Measurements from ENCODE around the gene CDH23. TPM values are rescaled to one million over a fixed set of nuclear protein-coding genes. Genes with fewer than 3 reads are reported as not detected.

Gene CDH23
- total and polyA plus RNA-seq, 9 of the 15 experiments (the other 6 are each of a cell fraction or from before 2014, with no cell fraction given): 0.18 to 1.2 (median 0.47) TPM

DNA sequence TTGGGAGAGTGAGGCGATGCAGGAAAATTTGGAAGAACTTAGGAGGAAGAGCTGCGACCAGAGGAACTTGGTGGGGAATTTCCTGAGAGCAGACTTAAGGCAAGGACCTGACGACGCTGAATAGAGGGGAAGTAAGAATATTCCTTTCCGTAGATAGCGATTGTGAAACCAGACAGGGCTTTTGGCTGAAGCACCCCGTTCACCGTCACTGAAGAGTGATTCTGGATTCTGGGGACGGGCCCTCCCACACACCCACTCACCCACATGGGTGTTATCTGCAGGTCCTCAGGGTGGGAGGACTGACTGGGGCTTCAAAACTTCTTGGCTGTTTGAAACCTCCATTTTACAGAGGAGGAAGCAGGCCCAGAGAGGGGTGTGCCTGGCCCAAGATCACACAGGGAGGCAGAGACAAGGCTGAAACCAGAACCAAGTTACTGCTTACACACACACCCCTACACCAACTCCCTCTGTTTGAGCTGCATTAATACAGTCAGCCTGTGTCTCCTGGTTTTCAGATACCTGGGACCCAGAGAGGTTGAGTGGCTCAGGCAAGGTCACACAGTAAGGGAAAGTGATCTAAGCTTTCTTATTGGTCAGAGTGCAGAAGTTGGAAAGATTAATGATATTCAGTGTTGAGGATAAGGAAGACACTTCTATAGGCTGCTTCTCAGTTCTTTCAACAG, 37.2 kb upstream of the CDH23 start (continued):
- no peak for TF ChIP-seq ZNF23 (CRISPR knock-in tag; IDR thresholded peaks at IDR 0.05)
- TF ChIP-seq PHF20 (IDR thresholded peaks at IDR 0.05; ENCODE audit: partially characterized antibody): no peak
- no peak for TF ChIP-seq BCLAF1 (IDR thresholded peaks at IDR 0.05; ENCODE audit: borderline replicate concordance in 1 of 2, control insufficient read depth in 1 of 2, low read depth in 2 of 2, low read length in 1 of 2)
- TF ChIP-seq ADNP (tag; IDR thresholded peaks at IDR 0.05): peak; percentile 83
- TF ChIP-seq SNAPC5 (CRISPR knock-in tag; IDR thresholded peaks at IDR 0.05): no peak
- TF ChIP-seq, protein P1, sequence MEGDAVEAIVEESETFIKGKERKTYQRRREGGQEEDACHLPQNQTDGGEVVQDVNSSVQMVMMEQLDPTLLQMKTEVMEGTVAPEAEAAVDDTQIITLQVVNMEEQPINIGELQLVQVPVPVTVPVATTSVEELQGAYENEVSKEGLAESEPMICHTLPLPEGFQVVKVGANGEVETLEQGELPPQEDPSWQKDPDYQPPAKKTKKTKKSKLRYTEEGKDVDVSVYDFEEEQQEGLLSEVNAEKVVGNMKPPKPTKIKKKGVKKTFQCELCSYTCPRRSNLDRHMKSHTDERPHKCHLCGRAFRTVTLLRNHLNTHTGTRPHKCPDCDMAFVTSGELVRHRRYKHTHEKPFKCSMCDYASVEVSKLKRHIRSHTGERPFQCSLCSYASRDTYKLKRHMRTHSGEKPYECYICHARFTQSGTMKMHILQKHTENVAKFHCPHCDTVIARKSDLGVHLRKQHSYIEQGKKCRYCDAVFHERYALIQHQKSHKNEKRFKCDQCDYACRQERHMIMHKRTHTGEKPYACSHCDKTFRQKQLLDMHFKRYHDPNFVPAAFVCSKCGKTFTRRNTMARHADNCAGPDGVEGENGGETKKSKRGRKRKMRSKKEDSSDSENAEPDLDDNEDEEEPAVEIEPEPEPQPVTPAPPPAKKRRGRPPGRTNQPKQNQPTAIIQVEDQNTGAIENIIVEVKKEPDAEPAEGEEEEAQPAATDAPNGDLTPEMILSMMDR (IDR thresholded peaks at IDR 0.05 in 2 of 3, conservative IDR thresholded peaks at IDR 0.05 in 1 of 3; ENCODE audit: insufficient read depth in 2 of 3, low read depth in 1 of 3, low read length in 3 of 3): no peak
- TF ChIP-seq ZNF584 (CRISPR knock-in tag; IDR thresholded peaks at IDR 0.05; ENCODE audit: low read depth): no peak
- 0 out of 2 replicates have a peak, but pooled peaks have one; percentile 44 for TF ChIP-seq MYBL2 (IDR thresholded peaks at IDR 0.05; ENCODE audit: low read depth)
- TF ChIP-seq MYBL2 (CRISPR knock-in tag; IDR thresholded peaks at IDR 0.05; ENCODE audit: borderline replicate concordance): no peak
- TF ChIP-seq, protein P2, sequence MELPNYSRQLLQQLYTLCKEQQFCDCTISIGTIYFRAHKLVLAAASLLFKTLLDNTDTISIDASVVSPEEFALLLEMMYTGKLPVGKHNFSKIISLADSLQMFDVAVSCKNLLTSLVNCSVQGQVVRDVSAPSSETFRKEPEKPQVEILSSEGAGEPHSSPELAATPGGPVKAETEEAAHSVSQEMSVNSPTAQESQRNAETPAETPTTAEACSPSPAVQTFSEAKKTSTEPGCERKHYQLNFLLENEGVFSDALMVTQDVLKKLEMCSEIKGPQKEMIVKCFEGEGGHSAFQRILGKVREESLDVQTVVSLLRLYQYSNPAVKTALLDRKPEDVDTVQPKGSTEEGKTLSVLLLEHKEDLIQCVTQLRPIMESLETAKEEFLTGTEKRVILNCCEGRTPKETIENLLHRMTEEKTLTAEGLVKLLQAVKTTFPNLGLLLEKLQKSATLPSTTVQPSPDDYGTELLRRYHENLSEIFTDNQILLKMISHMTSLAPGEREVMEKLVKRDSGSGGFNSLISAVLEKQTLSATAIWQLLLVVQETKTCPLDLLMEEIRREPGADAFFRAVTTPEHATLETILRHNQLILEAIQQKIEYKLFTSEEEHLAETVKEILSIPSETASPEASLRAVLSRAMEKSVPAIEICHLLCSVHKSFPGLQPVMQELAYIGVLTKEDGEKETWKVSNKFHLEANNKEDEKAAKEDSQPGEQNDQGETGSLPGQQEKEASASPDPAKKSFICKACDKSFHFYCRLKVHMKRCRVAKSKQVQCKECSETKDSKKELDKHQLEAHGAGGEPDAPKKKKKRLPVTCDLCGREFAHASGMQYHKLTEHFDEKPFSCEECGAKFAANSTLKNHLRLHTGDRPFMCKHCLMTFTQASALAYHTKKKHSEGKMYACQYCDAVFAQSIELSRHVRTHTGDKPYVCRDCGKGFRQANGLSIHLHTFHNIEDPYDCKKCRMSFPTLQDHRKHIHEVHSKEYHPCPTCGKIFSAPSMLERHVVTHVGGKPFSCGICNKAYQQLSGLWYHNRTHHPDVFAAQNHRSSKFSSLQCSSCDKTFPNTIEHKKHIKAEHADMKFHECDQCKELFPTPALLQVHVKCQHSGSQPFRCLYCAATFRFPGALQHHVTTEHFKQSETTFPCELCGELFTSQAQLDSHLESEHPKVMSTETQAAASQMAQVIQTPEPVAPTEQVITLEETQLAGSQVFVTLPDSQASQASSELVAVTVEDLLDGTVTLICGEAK (IDR thresholded peaks at IDR 0.05): no peak
- TF ChIP-seq, protein P2 (CRISPR knock-in tag; IDR thresholded peaks at IDR 0.05): no peak
- no peak for TF ChIP-seq JUNB (CRISPR knock-in tag; conservative IDR thresholded peaks at IDR 0.05)
- no peak for TF ChIP-seq TEAD1 (CRISPR knock-in tag; IDR thresholded peaks at IDR 0.05)
